CD14-positive monocyte (primary cell): Measurements from ENCODE around the gene ZNF697. TPM values are rescaled to one million over a fixed set of nuclear protein-coding genes. Genes with fewer than 3 reads are reported as not detected.
A peak's percentile ranks its signal among the peaks of the same experiment; 100 is the strongest.

Source experiments
- DNase-seq, 3 donors: peaks; one replicate each; pipeline ENCODE4 v3.0.0-alpha.2; 2011 to 2022
- H2AFZ ChIP-seq: 2 replicates; pipeline ENCODE4 v1.6.0; 2012; ENCODE audit warnings: mild to moderate bottlenecking, low read depth, low read length, inconsistent platforms; ENCODE audit not compliant: insufficient read depth, poor library complexity, severe bottlenecking
- H3K27ac ChIP-seq, 2 donors: 1 replicate in 1 of 2; 2 replicates in 1 of 2; pipeline ENCODE4 v1.5.1; 2012 to 2013; ENCODE audit warnings: low read length in 2 of 2, control low read depth in 1 of 2, inconsistent platforms in 1 of 2, low read depth in 1 of 2, mild to moderate bottlenecking in 1 of 2
- H3K27me3 ChIP-seq, 2 donors: one replicate each; pipeline versions ENCODE4 v1.6.0 to v1.6.1; 2011 to 2013; ENCODE audit warnings: low read length in 2 of 2; ENCODE audit not compliant: control insufficient read depth in 2 of 2, insufficient read depth in 2 of 2
- H3K36me3 ChIP-seq, 2 donors: replicated peaks in 1 of 2; 1 replicate in 1 of 2; 2 replicates in 1 of 2; pipeline versions ENCODE4 v1.5.1 to v1.6.1; 2012 to 2013; ENCODE audit warnings: low read length in 2 of 2, control low read depth in 1 of 2, inconsistent platforms in 1 of 2, mild to moderate bottlenecking in 1 of 2; ENCODE audit not compliant: insufficient read depth in 2 of 2, control insufficient read depth in 1 of 2
- H3K4me1 ChIP-seq, 2 donors: 1 replicate in 1 of 2; 2 replicates in 1 of 2; pipeline versions ENCODE4 v1.5.1 to v1.6.1; 2012 to 2013; ENCODE audit warnings: low read length in 2 of 2, control low read depth in 1 of 2, inconsistent platforms in 1 of 2, mild to moderate bottlenecking in 1 of 2, moderate library complexity in 1 of 2; ENCODE audit not compliant: insufficient read depth in 2 of 2, control insufficient read depth in 1 of 2
- H3K4me2 ChIP-seq: replicated peaks from 2 replicates; pipeline ENCODE3; 2012; ENCODE audit warnings: low read length, moderate library complexity, mild to moderate bottlenecking; ENCODE audit not compliant: poor library complexity, severe bottlenecking; ENCODE audit errors: extremely low read depth
- H3K4me3 ChIP-seq, 3 experiments: fragments of 200-600 bp in 1 of 3; sonication (generic) in 1 of 3; replicated peaks in 1 of 3; 1 replicate in 2 of 3; 2 replicates in 1 of 3; pipeline ENCODE4 v1.5.1; 2011 to 2013; ENCODE audit warnings: low read length in 3 of 3, mild to moderate bottlenecking in 3 of 3, control low read depth in 2 of 3, low read depth in 2 of 3, inconsistent platforms in 1 of 3, moderate library complexity in 1 of 3
- H3K79me2 ChIP-seq: 2 replicates; pipeline ENCODE4 v1.6.0; 2012; ENCODE audit warnings: mild to moderate bottlenecking, control low read depth, inconsistent platforms, low read length, moderate library complexity; ENCODE audit not compliant: insufficient read depth
- H3K9ac ChIP-seq: 2 replicates; pipeline ENCODE4 v1.6.0; 2017; ENCODE audit warnings: low read length, mild to moderate bottlenecking; ENCODE audit not compliant: insufficient read depth, poor library complexity, severe bottlenecking
- H3K9me3 ChIP-seq, 2 donors: replicated peaks in 1 of 2; 1 replicate in 1 of 2; 2 replicates in 1 of 2; pipeline versions ENCODE4 v1.5.1 to v1.6.1; 2012 to 2013; ENCODE audit warnings: low read length in 2 of 2, control low read depth in 1 of 2; ENCODE audit not compliant: control insufficient read depth in 1 of 2, insufficient read depth in 1 of 2
- H4K20me1 ChIP-seq: 2 replicates; pipeline ENCODE4 v1.6.0; 2012; ENCODE audit warnings: mild to moderate bottlenecking, low read length, control low read depth, moderate library complexity; ENCODE audit not compliant: insufficient read depth
- H3K27ac Mint-ChIP-seq, 7 donors: one replicate each; pipeline ENCODE4 v1.8.0; 2020; ENCODE audit warnings: mild to moderate bottlenecking in 7 of 7, mixed read lengths in 7 of 7, moderate library complexity in 6 of 7, inconsistent platforms in 2 of 7
- H3K27me3 Mint-ChIP-seq, 3 donors: one replicate each; pipeline ENCODE4 v1.8.0; 2021 to 2022; ENCODE audit warnings: low read depth in 3 of 3, mild to moderate bottlenecking in 3 of 3, mixed read lengths in 3 of 3, moderate library complexity in 3 of 3, inconsistent platforms in 1 of 3
- H3K36me3 Mint-ChIP-seq, 2 donors: one replicate each; pipeline ENCODE4 v1.8.0; 2020; ENCODE audit warnings: mixed read lengths in 2 of 2, inconsistent platforms in 1 of 2, mild to moderate bottlenecking in 1 of 2
- H3K4me1 Mint-ChIP-seq: one replicate; pipeline ENCODE4 v1.8.0; 2020; ENCODE audit warnings: mild to moderate bottlenecking, mixed read lengths
- H3K4me3 Mint-ChIP-seq, 2 donors: one replicate each; pipeline ENCODE4 v1.8.0; 2020; ENCODE audit warnings: mild to moderate bottlenecking in 2 of 2, mixed read lengths in 2 of 2, moderate library complexity in 1 of 2
- H3K9me3 Mint-ChIP-seq, 7 donors: one replicate each; pipeline ENCODE4 v1.8.0; 2020 to 2022; ENCODE audit warnings: mixed read lengths in 7 of 7, mild to moderate bottlenecking in 6 of 7, moderate library complexity in 6 of 7, inconsistent platforms in 2 of 7
- CTCF ChIP-seq: fragments of 200-600 bp; IDR thresholded peaks from one replicate; pipeline ENCODE4 v1.8.0; 2022; ENCODE audit warnings: antibody characterized with exemption, mild to moderate bottlenecking
- WGBS: methylation state at CpG from one replicate; pipeline ENCODE4 v1.1.5; 2013; ENCODE audit warnings: missing lambda C conversion rate; ENCODE audit not compliant: insufficient coverage; 5-methylcytosine and 5-hydroxymethylcytosine counted together
- intact Hi-C, 2 donors: fragments of 100-400 bp; cut with micrococcal nuclease; formaldehyde crosslinking; loops; one replicate each; pipeline versions ENCODE4 v1.15.0 to v1.15.1; 2023
- polyA plus RNA-seq, 3 donors: library from polyadenylated mRNA; depleted of rRNA in 1 of 3; unstranded in 2 of 3; stranded (reverse) in 1 of 3; fragments of 300-500 nt in 2 of 3; fragments of >200 nt in 1 of 3; fragmentation: Illumina TruSeq in 2 of 3; gene quantifications; 1 replicate in 2 of 3; 2 replicates in 1 of 3; pipeline ENCODE4 v1.2.3, GENCODE V29; 2012 to 2021

Gene ZNF697
- polyA plus RNA-seq, 3 donors = 0.37 to 3.1 (median 0.49) TPM

DNA sequence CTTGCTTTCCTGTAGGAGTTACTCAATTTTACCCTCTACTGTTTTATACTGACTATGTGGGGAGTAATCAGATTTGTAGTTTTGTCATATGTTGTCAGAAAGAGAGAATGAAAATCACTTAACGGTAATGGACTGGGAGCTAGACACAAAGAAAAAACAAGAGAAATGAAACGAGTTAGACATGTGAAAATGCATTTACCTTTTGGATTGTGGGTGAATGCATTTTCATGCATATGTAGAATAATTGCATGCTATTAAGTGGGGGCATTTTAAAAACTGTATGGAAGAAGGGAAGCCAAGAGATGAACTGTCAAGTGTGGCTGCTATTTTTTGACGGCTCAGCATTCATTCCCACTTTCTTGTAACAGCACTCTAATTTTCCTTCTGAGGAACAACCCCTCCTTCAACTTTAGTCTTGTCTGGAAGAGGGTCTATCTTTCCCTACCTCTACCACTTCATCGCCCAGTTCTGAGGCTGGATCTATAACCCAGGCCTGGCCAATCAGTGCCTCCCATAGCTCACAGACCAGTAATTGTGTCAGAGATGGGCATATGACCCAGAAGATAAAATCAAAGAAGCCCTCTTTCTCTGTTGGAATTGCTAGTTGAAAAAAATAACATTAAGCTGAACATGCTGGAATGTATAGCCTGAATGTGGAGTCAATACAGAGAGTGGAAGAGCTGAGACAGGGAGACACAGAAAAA, 5.2 kb upstream of the ZNF697 start:
- intact Hi-C loops = no loop called here
- peaks cover 0 to 3% (median 0%) of the 10 kb centered on the region in 7 donors for H3K9me3 Mint-ChIP-seq
- H3K27ac Mint-ChIP-seq = no peak overlapping the region
- Histone ChIP-seq H3K4me2 (no peak overlapping the region), H4K20me1 (no peaks in the 10 kb centered on the region), H3K27ac (no peak overlapping the region), H3K4me3 (no peak overlapping the region), H3K79me2 (no peaks in the 10 kb centered on the region), H3K27me3 (peaks cover 46 to 63% of the 10 kb centered on the region in 2 donors), H3K9ac (no peak overlapping the region), H2AFZ (no peak overlapping the region), H3K36me3 (no peaks in the 10 kb centered on the region), H3K4me1 (peaks cover 0 to 4% of the 10 kb centered on the region in 2 donors), H3K9me3 (no peaks in the 10 kb centered on the region)
- peaks cover 34 to 56% (median 36%) of the 10 kb centered on the region in 3 donors for H3K27me3 Mint-ChIP-seq
- no peak for DNase-seq
- 79% methylated on average over 2 of the region's 4 CpGs for WGBS
- H3K4me1 Mint-ChIP-seq = peaks cover 5% of the 10 kb centered on the region
- H3K36me3 Mint-ChIP-seq = peaks cover 0 to 3% of the 10 kb centered on the region in 2 donors
- TF ChIP-seq CTCF = no peak
- H3K4me3 Mint-ChIP-seq = peak overlapping the region in 1 of 2 donors; percentile 40

DNA sequence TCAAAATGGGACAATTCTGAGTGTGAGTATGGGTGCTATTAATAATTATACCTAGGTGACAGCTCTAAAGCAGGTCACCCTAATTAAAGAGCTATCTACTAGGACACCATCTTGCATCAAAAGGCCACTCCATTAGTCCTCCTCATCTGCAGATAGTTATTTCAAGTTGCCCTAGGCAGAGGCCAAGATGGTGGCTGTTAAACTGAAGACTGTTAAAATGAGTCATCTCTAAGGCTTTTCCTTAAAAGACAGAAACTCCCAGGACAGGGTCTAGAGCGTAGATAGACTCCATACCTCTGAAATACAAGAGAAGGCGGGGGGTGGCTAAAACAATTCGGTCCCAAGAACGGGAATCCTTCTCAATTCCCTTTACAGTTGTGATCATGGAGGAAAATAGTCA, 4.5 kb upstream of the ZNF697 start:
- no peak overlapping the region for H3K4me3 Mint-ChIP-seq
- no CpG with 5 or more reads among the region's 4 CpGs for WGBS
- DNase-seq = no peak

More for the DNA sequence above, 4.5 kb upstream of the ZNF697 start:
- Histone ChIP-seq H3K4me2 (no peak overlapping the region), H3K36me3 (no peaks in the 10 kb centered on the region), H3K4me1 (peaks cover 0 to 5% of the 10 kb centered on the region in 2 donors), H3K79me2 (peaks cover 2% of the 10 kb centered on the region), H3K27me3 (peaks cover 46 to 63% of the 10 kb centered on the region in 2 donors), H3K27ac (no peak overlapping the region), H4K20me1 (no peaks in the 10 kb centered on the region), H3K9me3 (no peaks in the 10 kb centered on the region), H3K9ac (no peak overlapping the region), H2AFZ (no peak overlapping the region), H3K4me3 (no peak overlapping the region)
- Mint-ChIP-seq H3K27ac (peak overlapping the region in 1 of 7 donors; percentile 56), H3K9me3 (peaks cover 0 to 3% (median 0%) of the 10 kb centered on the region in 7 donors), H3K27me3 (peaks cover 34 to 56% (median 36%) of the 10 kb centered on the region in 3 donors), H3K4me1 (peaks cover 6% of the 10 kb centered on the region), H3K36me3 (peaks cover 0 to 3% of the 10 kb centered on the region in 2 donors)
- intact Hi-C loops = no loop called here
- no peak for TF ChIP-seq CTCF
